ENCODE measurements around the gene CDK5R2. TPM values are rescaled to one million over a fixed set of nuclear protein-coding genes. Genes with fewer than 3 reads are reported as not detected.
A peak's percentile ranks its signal among the peaks of the same experiment; 100 is the strongest.

CDK5R2 gene
- total RNA-seq, 4 donors from 2014 or later, result not detected

- WGBS, 2 donors, result 2 to 3% methylated on average over 39 to 54 of the region's 88 CpGs
- no peak for TF ChIP-seq CTCF (IDR thresholded peaks at IDR 0.05)
- no peak for TF ChIP-seq POLR2A (IDR thresholded peaks at IDR 0.05)
- intact Hi-C loops (cut with DNase I; ENCODE audit: low total_unique reads), result no loop called here
- DNase-seq (ENCODE audit: low spot score in 2 of 2), result no peak
- peak within 1 kb of the TSS; percentile 7 for H3K4me3 ChIP-seq (ENCODE audit: low read depth, poor library complexity, severe bottlenecking)
Measured at GRCh38 chr2:218993345-218994315, 34.2 kb downstream of the CDK5R2 start, which contains the start of gene CRYBA2. TSS of gene CRYBA2 (minus strand) at chr2:218993422. CDS start at chr2:218993176, 246 bp downstream.

DNA sequence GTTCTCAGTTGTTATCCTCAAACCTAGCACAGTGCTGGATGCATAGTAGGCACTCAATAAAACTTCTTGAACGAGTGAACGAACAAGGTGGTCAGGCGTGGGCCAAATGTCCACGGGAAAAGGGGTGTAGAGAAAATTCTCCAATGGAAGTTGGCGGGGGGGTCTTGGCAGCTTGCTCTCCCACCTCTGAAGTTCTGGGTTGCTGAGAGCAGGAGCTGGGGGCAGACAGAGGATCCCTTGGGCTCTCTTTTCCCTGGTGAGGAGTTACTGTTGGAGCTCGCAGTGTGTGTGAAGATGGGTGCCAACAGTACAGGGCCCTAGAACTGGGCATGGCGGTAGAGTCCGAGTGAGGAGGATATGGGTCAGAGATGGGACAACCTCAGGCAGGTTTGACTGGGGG is 36.1 kb downstream of the CDK5R2 start:
- 21 to 23% methylated on average over 8 of the region's 8 CpGs for WGBS, 2 donors
- H3K4me3 ChIP-seq (ENCODE audit: low read depth, poor library complexity, severe bottlenecking), result no peak overlapping the region

DNA sequence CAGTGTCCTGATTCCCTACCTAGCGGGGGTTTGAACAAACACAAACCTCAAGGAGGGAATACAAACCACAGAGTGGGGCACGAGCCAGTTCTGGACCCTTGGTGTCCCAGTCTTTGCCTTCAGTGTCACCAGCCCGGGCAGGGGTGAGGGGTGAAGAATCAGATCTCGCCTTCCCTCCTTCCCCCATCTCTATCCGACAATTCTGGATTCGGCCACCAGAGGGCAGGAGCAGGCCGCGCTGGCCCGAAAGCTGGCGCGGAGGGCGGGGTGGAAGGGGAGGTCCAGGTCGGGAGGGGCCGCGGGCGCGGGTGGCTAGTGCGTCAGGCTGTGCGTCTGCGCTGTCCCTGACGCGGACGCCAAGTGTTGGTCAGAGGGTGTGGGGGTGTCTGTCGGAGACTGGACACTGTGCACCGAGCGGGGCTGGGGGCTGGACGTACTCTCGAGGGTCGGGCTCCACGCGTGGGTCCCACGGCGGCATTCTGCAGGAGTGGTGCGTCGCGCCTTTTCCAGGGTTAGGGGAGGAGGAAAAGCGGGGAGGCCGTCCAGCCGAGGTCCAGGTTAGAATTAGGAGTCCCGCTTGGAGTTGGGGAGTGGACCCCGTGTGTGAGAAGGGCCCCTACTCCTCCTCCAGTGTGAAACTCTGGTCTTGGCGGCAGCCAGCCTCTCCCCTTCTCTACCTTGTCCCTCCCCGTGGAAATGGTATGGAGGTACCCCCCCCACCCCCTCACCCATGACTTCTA is 36.7 kb downstream of the CDK5R2 start:
- no peak overlapping the region for H3K4me3 ChIP-seq (ENCODE audit: low read depth, poor library complexity, severe bottlenecking)
- TF ChIP-seq CTCF (IDR thresholded peaks at IDR 0.05) (peak in 1 of 3 donors; percentile 64), POLR2A (IDR thresholded peaks at IDR 0.05) (no peak)
- WGBS, 2 donors, result 6 to 7% methylated on average over 28 of the region's 43 CpGs
- DNase-seq (ENCODE audit: low spot score in 2 of 2), result peak; percentile 72 to 97
- intact Hi-C loops (cut with DNase I; ENCODE audit: low total_unique reads), result no loop called here

More for the DNA sequence above, 36.1 kb downstream of the CDK5R2 start:
- intact Hi-C loops (cut with DNase I; ENCODE audit: low total_unique reads), result no loop called here
- DNase-seq (ENCODE audit: low spot score in 2 of 2), result no peak
- TF ChIP-seq POLR2A (IDR thresholded peaks at IDR 0.05), result no peak
- no peak for TF ChIP-seq CTCF (IDR thresholded peaks at IDR 0.05)

- intact Hi-C loops (cut with DNase I; ENCODE audit: low total_unique reads), result no loop called here
- 40 to 74% methylated on average over 2 to 3 of the region's 4 CpGs for WGBS, 2 donors
- TF ChIP-seq CTCF (IDR thresholded peaks at IDR 0.05) (no peak), POLR2A (IDR thresholded peaks at IDR 0.05) (no peak)
- no peak for DNase-seq (ENCODE audit: low spot score in 2 of 2)
- H3K4me3 ChIP-seq (ENCODE audit: low read depth, poor library complexity, severe bottlenecking), result no peak overlapping the region
Measured at GRCh38 chr2:218996937-218997336, 37.5 kb downstream of the CDK5R2 start.

- intact Hi-C loops (cut with DNase I; ENCODE audit: low total_unique reads), result no loop called here
- no peak for DNase-seq (ENCODE audit: low spot score in 2 of 2)
- H3K4me3 ChIP-seq (ENCODE audit: low read depth, poor library complexity, severe bottlenecking), result no peak overlapping the region
- WGBS, 2 donors, result 41% methylated on average over 2 of the region's 2 CpGs; no CpG with 5 or more reads in 1 of the 2 donors
- no peak for TF ChIP-seq CTCF (IDR thresholded peaks at IDR 0.05)
- no peak for TF ChIP-seq POLR2A (IDR thresholded peaks at IDR 0.05)
Measured at GRCh38 chr2:218997731-218998130, 38.3 kb downstream of the CDK5R2 start.

Measured in lower leg skin (tissue), 4 donors.